A549 (cell line): ENCODE measurements around the gene KLHL35.

Source experiments
- CTCF ChIP-seq: fragments of >200 bp; sonication (Bioruptor Twin); formaldehyde crosslinking; IDR thresholded peaks from 3 replicates; pipeline ENCODE4 v1.5.1; 2016
- HOXA7 ChIP-seq: fragments of 250-450 bp; sonication (Bioruptor Pico); IDR thresholded peaks from 2 replicates; pipeline ENCODE4 v1.5.0; 2020; ENCODE audit warnings: mild to moderate bottlenecking, moderate library complexity
- SMC3 ChIP-seq: fragments of >200 bp; sonication (Bioruptor Twin); formaldehyde crosslinking; IDR thresholded peaks from 3 replicates; pipeline ENCODE4 v1.6.1; 2018; ENCODE audit warnings: inconsistent platforms

GRCh38 chr11:75472081-75472732, 39.2 kb upstream of the KLHL35 start:
- TF ChIP-seq CTCF (no peak), SMC3 (no peak), HOXA7 (CRISPR knock-in tag) (no peak)
